Liver (tissue), 9 donors: ENCODE measurements around the gene CSNK1G3. TPM values are rescaled to one million over a fixed set of nuclear protein-coding genes. Genes with fewer than 3 reads are reported as not detected.

ENCODE experiments used
- DNase-seq: peaks from one replicate; pipeline ENCODE4 v3.0.0-alpha.2; 2017; ENCODE audit warnings: low spot score
- H3K27ac ChIP-seq, 2 donors: one replicate each; pipeline ENCODE4 v1.7.0; 2013; ENCODE audit warnings: inconsistent platforms in 2 of 2, low read length in 2 of 2, control low read depth in 1 of 2, low read depth in 1 of 2, mild to moderate bottlenecking in 1 of 2
- H3K27me3 ChIP-seq, 4 donors: one replicate each; pipeline versions ENCODE4 v1.6.1 to v1.7.0; 2013; ENCODE audit warnings: low read length in 3 of 4, inconsistent platforms in 1 of 4, mild to moderate bottlenecking in 1 of 4, moderate library complexity in 1 of 4; ENCODE audit not compliant: control insufficient read depth in 4 of 4, insufficient read depth in 4 of 4
- H3K36me3 ChIP-seq, 4 donors: one replicate each; pipeline versions ENCODE4 v1.6.1 to v1.7.0; 2013; ENCODE audit warnings: low read length in 3 of 4, mild to moderate bottlenecking in 3 of 4, low read depth in 1 of 4, moderate library complexity in 1 of 4; ENCODE audit not compliant: control insufficient read depth in 4 of 4, insufficient read depth in 3 of 4
- H3K4me1 ChIP-seq, 4 donors: one replicate each; pipeline versions ENCODE4 v1.6.1 to v1.7.0; 2013; ENCODE audit warnings: low read length in 3 of 4, mild to moderate bottlenecking in 3 of 4, moderate library complexity in 1 of 4; ENCODE audit not compliant: control insufficient read depth in 4 of 4, insufficient read depth in 4 of 4
- H3K4me3 ChIP-seq, 3 donors: one replicate each; pipeline versions ENCODE4 v1.6.1 to v1.7.0; 2013; ENCODE audit warnings: low read length in 3 of 3, control low read depth in 1 of 3, low read depth in 1 of 3, mild to moderate bottlenecking in 1 of 3
- H3K9ac ChIP-seq, 2 donors: one replicate each; pipeline ENCODE4 v1.7.0; 2013; ENCODE audit warnings: low read length in 2 of 2, mild to moderate bottlenecking in 2 of 2, moderate library complexity in 2 of 2, control low read depth in 1 of 2, low read depth in 1 of 2
- H3K9me3 ChIP-seq, 4 donors: one replicate each; pipeline versions ENCODE4 v1.6.1 to v1.7.0; 2013; ENCODE audit warnings: low read length in 3 of 4; ENCODE audit not compliant: control insufficient read depth in 4 of 4
- EGR1 ChIP-seq, 2 donors: IDR thresholded peaks; 2 replicates each; pipeline ENCODE4 v1.6.1; 2016 to 2018; ENCODE audit warnings: antibody characterized with exemption in 2 of 2, low read depth in 2 of 2
- FOXA1 ChIP-seq: IDR thresholded peaks from 2 replicates; pipeline ENCODE4 v1.6.1; 2016; ENCODE audit warnings: antibody characterized with exemption
- FOXA2 ChIP-seq: IDR thresholded peaks from 2 replicates; pipeline ENCODE4 v1.6.1; 2016; ENCODE audit warnings: antibody characterized with exemption
- GABPA ChIP-seq, 2 donors: IDR thresholded peaks in 1 of 2; conservative IDR thresholded peaks in 1 of 2; 2 replicates each; pipeline ENCODE4 v1.6.1; 2016; ENCODE audit warnings: antibody characterized with exemption in 2 of 2, mild to moderate bottlenecking in 1 of 2, moderate library complexity in 1 of 2
- HNF4A ChIP-seq, 2 donors: conservative IDR thresholded peaks; 2 replicates each; pipeline ENCODE4 v1.6.1; 2016; ENCODE audit warnings: antibody characterized with exemption in 2 of 2, mild to moderate bottlenecking in 2 of 2
- HNF4G ChIP-seq: IDR thresholded peaks from 2 replicates; pipeline ENCODE4 v1.6.1; 2016; ENCODE audit warnings: antibody characterized with exemption
- JUND ChIP-seq, 2 donors: IDR thresholded peaks; 2 replicates each; pipeline ENCODE4 v1.6.1; 2016; ENCODE audit warnings: antibody characterized with exemption in 2 of 2
- NR2F2 ChIP-seq: IDR thresholded peaks from 2 replicates; pipeline ENCODE4 v1.6.1; 2016; ENCODE audit warnings: antibody characterized with exemption
- RAD21 ChIP-seq, 2 donors: IDR thresholded peaks; 2 replicates each; pipeline ENCODE4 v1.6.1; 2016; ENCODE audit warnings: antibody characterized with exemption in 2 of 2, mild to moderate bottlenecking in 2 of 2
- RXRA ChIP-seq, 2 donors: IDR thresholded peaks; 2 replicates each; pipeline ENCODE4 v1.6.1; 2017 to 2018; ENCODE audit warnings: antibody characterized with exemption in 2 of 2, mild to moderate bottlenecking in 1 of 2
- SP1 ChIP-seq: IDR thresholded peaks from 2 replicates; pipeline ENCODE4 v1.6.1; 2018; ENCODE audit warnings: antibody characterized with exemption, mild to moderate bottlenecking
- TAF1 ChIP-seq: conservative IDR thresholded peaks from 2 replicates; pipeline ENCODE4 v1.6.1; 2016; ENCODE audit warnings: antibody characterized with exemption, mild to moderate bottlenecking
- YY1 ChIP-seq: IDR thresholded peaks from 2 replicates; pipeline ENCODE4 v1.6.1; 2016; ENCODE audit warnings: antibody characterized with exemption, mild to moderate bottlenecking
- WGBS: extraction: QIAGEN DNeasy Blood & Tissue Kit; methylation state at CpG from one replicate; pipeline ENCODE4 v1.1.7; 2013; 5-methylcytosine and 5-hydroxymethylcytosine counted together
- polyA plus RNA-seq, 2 donors: library from polyadenylated mRNA; stranded (reverse) in 1 of 2; unstranded in 1 of 2; fragments of 200-250 nt in 1 of 2; fragments of >200 nt in 1 of 2; fragmentation: Nextera tagmentation in 1 of 2; extraction: Ambion mirVana in 1 of 2; gene quantifications; one replicate each; pipeline versions ENCODE4 v1.2.1 to v1.2.3, GENCODE V29; 2013 to 2015
- total RNA-seq, 2 donors: library from RNA; depleted of rRNA; stranded (reverse); fragments of >200 nt; gene quantifications; one replicate each; pipeline ENCODE4 v1.2.3, GENCODE V29; 2014
- TF ChIP-seq, protein P1 (sequence below): IDR thresholded peaks from 2 replicates; pipeline ENCODE4 v1.6.1; 2016; ENCODE audit warnings: antibody characterized with exemption
- TF ChIP-seq, protein P2 (sequence below): IDR thresholded peaks from 2 replicates; pipeline ENCODE4 v1.6.1; 2016; ENCODE audit warnings: antibody characterized with exemption
- TF ChIP-seq, protein P3 (sequence below): IDR thresholded peaks from 2 replicates; pipeline ENCODE4 v1.6.1; 2016; ENCODE audit warnings: antibody characterized with exemption
- TF ChIP-seq, protein P4 (sequence below): IDR thresholded peaks from 2 replicates; pipeline ENCODE4 v1.6.1; 2016; ENCODE audit warnings: antibody characterized with exemption, mild to moderate bottlenecking
- TF ChIP-seq, protein P5 (sequence below): fragments of 150-350 bp; IDR thresholded peaks from 2 replicates; pipeline ENCODE4 v1.5.1; 2017; ENCODE audit warnings: improper control_type of control experiment, low read depth, low read length; ENCODE audit not compliant: missing input control
- donor health status: healthy.
- donor health status: healthy.
- donor health status: healthy.
- donor health status: healthy.
- donor health status: healthy.

The CSNK1G3 gene
- total and polyA plus RNA-seq, 4 donors: 6.8 to 28.9 (median 15.4) TPM

DNA sequence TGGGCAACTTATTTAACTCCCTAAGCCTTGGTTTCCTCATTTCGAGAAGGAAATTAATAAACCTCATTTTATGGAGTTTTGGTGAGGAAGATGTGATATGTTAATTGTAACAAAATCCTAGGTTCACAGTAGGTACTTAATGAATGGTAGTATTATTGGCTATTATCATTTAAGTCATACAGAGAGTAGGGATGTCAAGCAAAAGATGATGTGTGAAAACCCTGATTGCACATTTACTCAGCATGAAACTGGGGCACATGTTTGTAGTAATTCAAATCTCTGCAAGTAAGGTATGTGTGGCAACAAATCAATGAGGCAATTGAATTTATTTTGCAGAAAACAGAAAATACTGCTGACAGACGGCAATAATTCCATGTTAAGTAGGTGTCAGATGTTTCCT lies 127.3 kb downstream of the CSNK1G3 start:
- no peaks in the 10 kb centered on the region for H3K27me3 ChIP-seq
- no peak overlapping the region for H3K9ac ChIP-seq
- TF ChIP-seq, protein P1, sequence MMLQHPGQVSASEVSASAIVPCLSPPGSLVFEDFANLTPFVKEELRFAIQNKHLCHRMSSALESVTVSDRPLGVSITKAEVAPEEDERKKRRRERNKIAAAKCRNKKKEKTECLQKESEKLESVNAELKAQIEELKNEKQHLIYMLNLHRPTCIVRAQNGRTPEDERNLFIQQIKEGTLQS: no peak
- TF ChIP-seq FOXA1 (no peak), FOXA2 (no peak), TAF1 (no peak), RAD21 (IDR thresholded peaks at IDR 0.05) (no peak), JUND (IDR thresholded peaks at IDR 0.05) (no peak), HNF4A (conservative IDR thresholded peaks at IDR 0.05) (no peak), GABPA (IDR thresholded peaks at IDR 0.05 in 1 of 2, conservative IDR thresholded peaks at IDR 0.05 in 1 of 2) (no peak), SP1 (no peak), NR2F2 (no peak), YY1 (no peak), HNF4G (no peak), EGR1 (IDR thresholded peaks at IDR 0.05; ENCODE audit: low read depth in 2 of 2) (no peak), RXRA (IDR thresholded peaks at IDR 0.05) (no peak)
- TF ChIP-seq, protein P2, sequence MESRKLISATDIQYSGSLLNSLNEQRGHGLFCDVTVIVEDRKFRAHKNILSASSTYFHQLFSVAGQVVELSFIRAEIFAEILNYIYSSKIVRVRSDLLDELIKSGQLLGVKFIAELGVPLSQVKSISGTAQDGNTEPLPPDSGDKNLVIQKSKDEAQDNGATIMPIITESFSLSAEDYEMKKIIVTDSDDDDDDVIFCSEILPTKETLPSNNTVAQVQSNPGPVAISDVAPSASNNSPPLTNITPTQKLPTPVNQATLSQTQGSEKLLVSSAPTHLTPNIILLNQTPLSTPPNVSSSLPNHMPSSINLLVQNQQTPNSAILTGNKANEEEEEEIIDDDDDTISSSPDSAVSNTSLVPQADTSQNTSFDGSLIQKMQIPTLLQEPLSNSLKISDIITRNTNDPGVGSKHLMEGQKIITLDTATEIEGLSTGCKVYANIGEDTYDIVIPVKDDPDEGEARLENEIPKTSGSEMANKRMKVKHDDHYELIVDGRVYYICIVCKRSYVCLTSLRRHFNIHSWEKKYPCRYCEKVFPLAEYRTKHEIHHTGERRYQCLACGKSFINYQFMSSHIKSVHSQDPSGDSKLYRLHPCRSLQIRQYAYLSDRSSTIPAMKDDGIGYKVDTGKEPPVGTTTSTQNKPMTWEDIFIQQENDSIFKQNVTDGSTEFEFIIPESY: no peak
- TF ChIP-seq, protein P3, sequence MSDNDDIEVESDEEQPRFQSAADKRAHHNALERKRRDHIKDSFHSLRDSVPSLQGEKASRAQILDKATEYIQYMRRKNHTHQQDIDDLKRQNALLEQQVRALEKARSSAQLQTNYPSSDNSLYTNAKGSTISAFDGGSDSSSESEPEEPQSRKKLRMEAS: no peak
- TF ChIP-seq, protein P4, sequence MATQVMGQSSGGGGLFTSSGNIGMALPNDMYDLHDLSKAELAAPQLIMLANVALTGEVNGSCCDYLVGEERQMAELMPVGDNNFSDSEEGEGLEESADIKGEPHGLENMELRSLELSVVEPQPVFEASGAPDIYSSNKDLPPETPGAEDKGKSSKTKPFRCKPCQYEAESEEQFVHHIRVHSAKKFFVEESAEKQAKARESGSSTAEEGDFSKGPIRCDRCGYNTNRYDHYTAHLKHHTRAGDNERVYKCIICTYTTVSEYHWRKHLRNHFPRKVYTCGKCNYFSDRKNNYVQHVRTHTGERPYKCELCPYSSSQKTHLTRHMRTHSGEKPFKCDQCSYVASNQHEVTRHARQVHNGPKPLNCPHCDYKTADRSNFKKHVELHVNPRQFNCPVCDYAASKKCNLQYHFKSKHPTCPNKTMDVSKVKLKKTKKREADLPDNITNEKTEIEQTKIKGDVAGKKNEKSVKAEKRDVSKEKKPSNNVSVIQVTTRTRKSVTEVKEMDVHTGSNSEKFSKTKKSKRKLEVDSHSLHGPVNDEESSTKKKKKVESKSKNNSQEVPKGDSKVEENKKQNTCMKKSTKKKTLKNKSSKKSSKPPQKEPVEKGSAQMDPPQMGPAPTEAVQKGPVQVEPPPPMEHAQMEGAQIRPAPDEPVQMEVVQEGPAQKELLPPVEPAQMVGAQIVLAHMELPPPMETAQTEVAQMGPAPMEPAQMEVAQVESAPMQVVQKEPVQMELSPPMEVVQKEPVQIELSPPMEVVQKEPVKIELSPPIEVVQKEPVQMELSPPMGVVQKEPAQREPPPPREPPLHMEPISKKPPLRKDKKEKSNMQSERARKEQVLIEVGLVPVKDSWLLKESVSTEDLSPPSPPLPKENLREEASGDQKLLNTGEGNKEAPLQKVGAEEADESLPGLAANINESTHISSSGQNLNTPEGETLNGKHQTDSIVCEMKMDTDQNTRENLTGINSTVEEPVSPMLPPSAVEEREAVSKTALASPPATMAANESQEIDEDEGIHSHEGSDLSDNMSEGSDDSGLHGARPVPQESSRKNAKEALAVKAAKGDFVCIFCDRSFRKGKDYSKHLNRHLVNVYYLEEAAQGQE: no peak
- TF ChIP-seq, protein P5, sequence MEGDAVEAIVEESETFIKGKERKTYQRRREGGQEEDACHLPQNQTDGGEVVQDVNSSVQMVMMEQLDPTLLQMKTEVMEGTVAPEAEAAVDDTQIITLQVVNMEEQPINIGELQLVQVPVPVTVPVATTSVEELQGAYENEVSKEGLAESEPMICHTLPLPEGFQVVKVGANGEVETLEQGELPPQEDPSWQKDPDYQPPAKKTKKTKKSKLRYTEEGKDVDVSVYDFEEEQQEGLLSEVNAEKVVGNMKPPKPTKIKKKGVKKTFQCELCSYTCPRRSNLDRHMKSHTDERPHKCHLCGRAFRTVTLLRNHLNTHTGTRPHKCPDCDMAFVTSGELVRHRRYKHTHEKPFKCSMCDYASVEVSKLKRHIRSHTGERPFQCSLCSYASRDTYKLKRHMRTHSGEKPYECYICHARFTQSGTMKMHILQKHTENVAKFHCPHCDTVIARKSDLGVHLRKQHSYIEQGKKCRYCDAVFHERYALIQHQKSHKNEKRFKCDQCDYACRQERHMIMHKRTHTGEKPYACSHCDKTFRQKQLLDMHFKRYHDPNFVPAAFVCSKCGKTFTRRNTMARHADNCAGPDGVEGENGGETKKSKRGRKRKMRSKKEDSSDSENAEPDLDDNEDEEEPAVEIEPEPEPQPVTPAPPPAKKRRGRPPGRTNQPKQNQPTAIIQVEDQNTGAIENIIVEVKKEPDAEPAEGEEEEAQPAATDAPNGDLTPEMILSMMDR: no peak
- WGBS: 75% methylated on average over 2 of the region's 2 CpGs
- H3K36me3 ChIP-seq: no peaks in the 10 kb centered on the region
- no peaks in the 10 kb centered on the region for H3K4me1 ChIP-seq
- peaks cover 0 to 5% (median 0%) of the 10 kb centered on the region in 4 donors for H3K9me3 ChIP-seq
- no peak overlapping the region for H3K4me3 ChIP-seq
- H3K27ac ChIP-seq: no peak overlapping the region
- DNase-seq: no peak
